DMS79 (cell line): ENCODE data around the gene EDC4.
A peak's percentile ranks its signal among the peaks of the same experiment; 100 is the strongest.

Source experiments
- DNase-seq: peaks from one replicate; lab custom pipeline; 2025; lab: John Stamatoyannopoulos, UW

Gene EDC4

GRCh38 chr16:67878232-67878631, 5.4 kb downstream of the EDC4 start:
- DNase-seq = no peak

- no peak for DNase-seq
Observed at GRCh38 chr16:67878846-67879245, 6.0 kb downstream of the EDC4 start.

- DNase-seq = no peak
Observed at GRCh38 chr16:67879462-67879861, 6.6 kb downstream of the EDC4 start.

GRCh38 chr16:67879936-67880335, 7.1 kb downstream of the EDC4 start:
- no peak for DNase-seq

GRCh38 chr16:67880584-67880983, 7.7 kb downstream of the EDC4 start:
- no peak for DNase-seq

- DNase-seq = no peak
Observed at GRCh38 chr16:67881621-67882161, 8.8 kb downstream of the EDC4 start.

GRCh38 chr16:67882374-67883145, 9.7 kb downstream of the EDC4 start:
- DNase-seq = no peak

- no peak for DNase-seq
Observed at GRCh38 chr16:67883146-67883871, 10.5 kb downstream of the EDC4 start.

GRCh38 chr16:67883872-67884261, 11.0 kb downstream of the EDC4 start:
- no peak for DNase-seq

GRCh38 chr16:67884684-67885083, 11.8 kb downstream of the EDC4 start, which contains the start of gene NRN1L:
Gene NRN1L (plus strand): TSS chr16:67884885. CDS start chr16:67884904, 19 bp downstream.
- no peak for DNase-seq

GRCh38 chr16:67885545-67885944, 12.7 kb downstream of the EDC4 start:
- DNase-seq = no peak

- DNase-seq = no peak
Observed at GRCh38 chr16:67885976-67886375, 13.1 kb downstream of the EDC4 start.

GRCh38 chr16:67886387-67886786, 13.5 kb downstream of the EDC4 start:
- DNase-seq = no peak

- no peak for DNase-seq
Observed at GRCh38 chr16:67888331-67888730, 15.5 kb downstream of the EDC4 start.

GRCh38 chr16:67892375-67892774, 19.5 kb downstream of the EDC4 start:
- no peak for DNase-seq

- DNase-seq = peak; percentile 67
Observed at GRCh38 chr16:67892899-67893742, 20.3 kb downstream of the EDC4 start, which contains the start of gene PSKH1. Gene PSKH1 (plus strand): TSS chr16:67893254. CDS start chr16:67908750, 15,496 bp downstream.

- DNase-seq = no peak
Observed at GRCh38 chr16:67893743-67894399, 21.0 kb downstream of the EDC4 start.

- DNase-seq = no peak
Observed at GRCh38 chr16:67897231-67897630, 24.4 kb downstream of the EDC4 start.

GRCh38 chr16:67901734-67902133, 28.9 kb downstream of the EDC4 start:
- no peak for DNase-seq

GRCh38 chr16:67902831-67903230, 30.0 kb downstream of the EDC4 start:
- DNase-seq = no peak

GRCh38 chr16:67907397-67908180, 34.7 kb downstream of the EDC4 start:
- DNase-seq = no peak
